NT2/D1 (cell line): ENCODE measurements around the gene ATP6V1A.

Source experiments
- SUZ12 ChIP-seq: IDR thresholded peaks from 2 replicates; pipeline ENCODE4 v1.6.1; 2011; ENCODE audit not compliant: insufficient read length, insufficient read depth; ENCODE audit errors: extremely low read depth
- ZNF274 ChIP-seq: IDR thresholded peaks from 2 replicates; pipeline ENCODE4 v1.6.1; 2011; ENCODE audit warnings: mild to moderate bottlenecking, low read depth, low read length

GRCh38 chr3:113819866-113820265 is 73.0 kb downstream of the ATP6V1A start:
- TF ChIP-seq SUZ12 (no peak), ZNF274 (no peak)
